ENCODE results near the gene C10orf90.

DNA sequence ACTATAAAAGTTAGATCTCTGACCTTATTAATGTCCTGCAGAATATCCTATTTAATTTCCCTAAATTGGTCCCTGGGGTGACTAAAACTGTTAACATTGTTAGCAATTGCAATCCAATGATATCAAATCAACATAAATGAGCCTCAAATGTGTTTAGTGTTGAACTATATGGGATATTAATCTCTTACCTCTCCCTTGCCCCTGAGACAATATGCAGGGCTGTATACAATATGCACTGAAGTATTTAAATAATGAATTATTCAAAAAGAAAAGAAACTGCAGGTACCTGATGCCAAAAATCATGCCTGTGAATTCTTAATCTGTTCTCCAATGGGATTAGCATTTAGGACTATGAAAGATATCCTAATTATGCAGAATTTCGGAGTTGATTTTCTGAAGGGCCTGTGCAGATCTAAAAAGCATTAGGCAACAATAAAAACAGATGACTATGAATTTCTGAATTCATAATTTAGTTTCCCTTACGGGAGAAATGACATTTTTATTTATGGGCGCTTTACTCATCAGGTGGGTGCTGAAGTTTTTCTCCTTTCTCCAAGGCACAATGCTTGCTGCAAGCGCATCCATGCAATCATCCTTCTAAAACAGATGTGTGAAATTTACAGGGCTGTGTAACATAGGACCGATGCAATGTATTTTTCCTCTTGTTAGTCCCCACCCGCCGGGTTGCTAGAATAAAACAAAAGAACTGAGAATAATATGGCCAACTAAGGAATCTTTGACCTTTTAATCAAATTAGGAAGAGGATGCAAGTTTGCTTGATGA lies 5.4 kb upstream of the C10orf90 start:
- TF ChIP-seq, protein P1, sequence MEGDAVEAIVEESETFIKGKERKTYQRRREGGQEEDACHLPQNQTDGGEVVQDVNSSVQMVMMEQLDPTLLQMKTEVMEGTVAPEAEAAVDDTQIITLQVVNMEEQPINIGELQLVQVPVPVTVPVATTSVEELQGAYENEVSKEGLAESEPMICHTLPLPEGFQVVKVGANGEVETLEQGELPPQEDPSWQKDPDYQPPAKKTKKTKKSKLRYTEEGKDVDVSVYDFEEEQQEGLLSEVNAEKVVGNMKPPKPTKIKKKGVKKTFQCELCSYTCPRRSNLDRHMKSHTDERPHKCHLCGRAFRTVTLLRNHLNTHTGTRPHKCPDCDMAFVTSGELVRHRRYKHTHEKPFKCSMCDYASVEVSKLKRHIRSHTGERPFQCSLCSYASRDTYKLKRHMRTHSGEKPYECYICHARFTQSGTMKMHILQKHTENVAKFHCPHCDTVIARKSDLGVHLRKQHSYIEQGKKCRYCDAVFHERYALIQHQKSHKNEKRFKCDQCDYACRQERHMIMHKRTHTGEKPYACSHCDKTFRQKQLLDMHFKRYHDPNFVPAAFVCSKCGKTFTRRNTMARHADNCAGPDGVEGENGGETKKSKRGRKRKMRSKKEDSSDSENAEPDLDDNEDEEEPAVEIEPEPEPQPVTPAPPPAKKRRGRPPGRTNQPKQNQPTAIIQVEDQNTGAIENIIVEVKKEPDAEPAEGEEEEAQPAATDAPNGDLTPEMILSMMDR (conservative IDR thresholded peaks at IDR 0.05): no peak
- TF ChIP-seq EZH2 (IDR thresholded peaks at IDR 0.05; ENCODE audit: low read depth): no peak

All from PC-9 (cell line).